ENCODE results near the gene ULK3.
A peak's percentile ranks its signal among the peaks of the same experiment; 100 is the strongest.

The ULK3 gene

DNA sequence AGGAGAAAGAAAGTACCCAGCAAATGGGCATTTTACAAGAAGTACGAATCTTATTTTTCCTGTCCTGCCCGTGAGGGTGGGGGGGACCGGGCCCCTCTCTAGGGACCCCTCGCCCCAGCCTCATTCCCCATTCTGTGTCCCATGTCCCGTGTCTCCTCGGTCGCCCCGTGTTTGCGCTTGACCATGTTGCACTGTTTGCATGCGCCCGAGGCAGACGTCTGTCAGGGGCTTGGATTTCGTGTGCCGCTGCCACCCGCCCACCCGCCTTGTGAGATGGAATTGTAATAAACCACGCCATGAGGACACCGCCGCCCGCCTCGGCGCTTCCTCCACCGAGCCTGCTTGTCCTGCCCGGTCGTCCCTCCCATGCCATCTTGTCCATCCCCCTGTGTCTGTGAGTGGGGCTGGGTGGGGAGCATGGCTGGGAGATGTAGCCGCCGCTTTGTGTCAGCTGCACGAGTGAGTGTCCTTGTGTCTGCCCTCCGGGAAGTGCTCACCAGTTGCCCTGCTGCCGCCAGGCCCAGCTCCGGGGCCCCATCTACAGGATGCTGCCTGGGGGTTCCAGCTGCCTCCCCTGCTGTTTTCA, 40.0 kb downstream of the ULK3 start:
- TF ChIP-seq CTCF (IDR thresholded peaks at IDR 0.05; ENCODE audit: low read depth, low read length) = no peak
- Histone ChIP-seq H3K4me3 (ENCODE audit: low read depth, low read length) (no peak overlapping the region), H3K9me3 (no peaks in the 10 kb centered on the region), H3K36me3 (peaks cover 63% of the 10 kb centered on the region), H3K4me1 (no peaks in the 10 kb centered on the region), H3K27me3 (no peaks in the 10 kb centered on the region)
- no peak for DNase-seq

DNA sequence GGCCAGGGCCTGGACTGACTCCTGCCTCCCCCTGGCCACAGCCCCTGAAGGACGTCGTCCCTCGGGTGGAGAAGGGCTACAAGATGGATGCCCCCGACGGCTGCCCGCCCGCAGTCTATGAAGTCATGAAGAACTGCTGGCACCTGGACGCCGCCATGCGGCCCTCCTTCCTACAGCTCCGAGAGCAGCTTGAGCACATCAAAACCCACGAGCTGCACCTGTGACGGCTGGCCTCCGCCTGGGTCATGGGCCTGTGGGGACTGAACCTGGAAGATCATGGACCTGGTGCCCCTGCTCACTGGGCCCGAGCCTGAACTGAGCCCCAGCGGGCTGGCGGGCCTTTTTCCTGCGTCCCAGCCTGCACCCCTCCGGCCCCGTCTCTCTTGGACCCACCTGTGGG, 40.7 kb downstream of the ULK3 start:
- DNase-seq = no peak
- H3K4me1 ChIP-seq = no peaks in the 10 kb centered on the region
- no peak overlapping the region for H3K4me3 ChIP-seq (ENCODE audit: low read depth, low read length)
- no peak for TF ChIP-seq CTCF (IDR thresholded peaks at IDR 0.05; ENCODE audit: low read depth, low read length)
- H3K9me3 ChIP-seq = no peaks in the 10 kb centered on the region
- peaks cover 63% of the 10 kb centered on the region for H3K36me3 ChIP-seq
- no peaks in the 10 kb centered on the region for H3K27me3 ChIP-seq

GRCh38 chr15:74801311-74801997, 41.5 kb downstream of the ULK3 start:
- Histone ChIP-seq H3K9me3 (no peaks in the 10 kb centered on the region), H3K4me1 (no peaks in the 10 kb centered on the region), H3K36me3 (peaks cover 63% of the 10 kb centered on the region), H3K27me3 (no peaks in the 10 kb centered on the region), H3K4me3 (ENCODE audit: low read depth, low read length) (no peak overlapping the region)
- DNase-seq = no peak
- no peak for TF ChIP-seq CTCF (IDR thresholded peaks at IDR 0.05; ENCODE audit: low read depth, low read length)

DNA sequence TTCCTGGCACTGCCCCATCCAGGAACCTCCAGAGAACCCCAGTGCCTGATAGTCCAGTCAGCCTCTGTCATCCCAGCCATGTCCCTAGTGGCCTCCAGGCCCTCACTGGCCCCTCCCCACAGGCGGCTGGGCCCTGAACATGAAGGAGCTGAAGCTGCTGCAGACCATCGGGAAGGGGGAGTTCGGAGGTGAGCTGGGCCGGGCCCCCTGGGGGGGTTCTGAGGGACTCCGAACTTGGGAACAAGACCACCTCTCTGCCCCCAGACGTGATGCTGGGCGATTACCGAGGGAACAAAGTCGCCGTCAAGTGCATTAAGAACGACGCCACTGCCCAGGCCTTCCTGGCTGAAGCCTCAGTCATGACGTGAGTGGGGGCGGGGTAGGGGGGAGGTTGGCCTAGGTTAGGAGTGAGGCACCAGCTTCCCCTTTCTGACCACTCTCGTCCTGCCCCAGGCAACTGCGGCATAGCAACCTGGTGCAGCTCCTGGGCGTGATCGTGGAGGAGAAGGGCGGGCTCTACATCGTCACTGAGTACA, 42.3 kb downstream of the ULK3 start:
- Histone ChIP-seq H3K36me3 (peaks cover 63% of the 10 kb centered on the region), H3K27me3 (no peaks in the 10 kb centered on the region), H3K4me3 (ENCODE audit: low read depth, low read length) (no peak overlapping the region), H3K9me3 (no peaks in the 10 kb centered on the region), H3K4me1 (no peaks in the 10 kb centered on the region)
- no peak for DNase-seq
- no peak for TF ChIP-seq CTCF (IDR thresholded peaks at IDR 0.05; ENCODE audit: low read depth, low read length)

DNA sequence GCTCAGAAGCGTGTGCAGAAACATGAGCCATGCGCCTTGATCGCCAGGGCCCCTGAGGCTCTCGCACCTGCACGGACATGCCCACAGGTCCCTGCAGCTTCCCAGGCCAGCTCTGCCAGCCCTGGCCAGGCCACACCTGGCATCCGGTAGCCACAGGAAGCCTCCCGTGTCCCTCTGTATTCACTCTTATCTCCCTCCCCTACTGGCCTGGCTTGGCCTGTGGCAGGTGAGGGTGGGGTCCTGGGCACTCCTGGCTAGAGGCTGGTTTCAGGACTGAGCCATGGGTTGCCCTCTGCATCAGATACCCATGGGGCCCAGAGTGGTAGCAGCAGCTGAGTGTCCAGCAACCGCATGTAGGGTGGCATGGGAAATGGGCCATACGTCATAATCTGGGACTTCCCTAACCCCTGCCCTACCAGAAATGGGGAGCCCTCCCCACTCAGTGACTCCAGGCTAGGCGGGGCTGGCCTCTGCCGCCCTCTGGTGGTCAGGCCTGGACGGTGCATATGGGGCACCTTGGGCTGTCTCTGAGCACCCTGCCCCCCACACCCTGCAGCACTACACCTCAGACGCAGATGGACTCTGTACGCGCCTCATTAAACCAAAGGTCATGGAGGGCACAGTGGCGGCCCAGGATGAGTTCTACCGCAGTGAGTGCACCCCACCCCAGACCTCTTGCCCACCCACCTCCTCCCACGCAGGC, 42.9 kb downstream of the ULK3 start:
- Histone ChIP-seq H3K4me1 (no peaks in the 10 kb centered on the region), H3K36me3 (peaks cover 63% of the 10 kb centered on the region), H3K9me3 (no peaks in the 10 kb centered on the region), H3K27me3 (no peaks in the 10 kb centered on the region), H3K4me3 (ENCODE audit: low read depth, low read length) (no peak overlapping the region)
- TF ChIP-seq CTCF (IDR thresholded peaks at IDR 0.05; ENCODE audit: low read depth, low read length) = peak; percentile 95
- DNase-seq = peak; percentile 72
